Measurements from ENCODE around the gene CFAP299.
A peak's percentile ranks its signal among the peaks of the same experiment; 100 is the strongest.

Gene CFAP299

DNA sequence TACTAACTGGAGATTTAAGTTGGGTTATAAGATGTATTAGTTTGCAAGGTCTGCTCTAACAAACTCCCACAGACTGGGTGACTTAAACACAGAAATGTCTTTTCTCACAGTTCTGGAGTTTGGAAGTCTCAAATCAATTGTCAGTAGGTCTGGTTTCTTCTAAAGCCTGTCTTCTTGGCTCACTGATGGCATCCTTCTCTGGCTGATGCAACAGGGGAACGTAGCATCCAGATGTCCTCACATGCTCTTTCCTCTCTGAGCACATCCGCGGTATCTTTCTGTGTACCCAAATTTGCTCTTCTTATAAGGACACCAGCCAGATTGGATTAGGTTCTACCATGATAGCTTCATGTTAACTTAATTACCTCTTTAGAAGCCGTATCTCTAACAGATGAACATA lies 631.8 kb downstream of the CFAP299 start:
- no peak for DNase-seq

DNA sequence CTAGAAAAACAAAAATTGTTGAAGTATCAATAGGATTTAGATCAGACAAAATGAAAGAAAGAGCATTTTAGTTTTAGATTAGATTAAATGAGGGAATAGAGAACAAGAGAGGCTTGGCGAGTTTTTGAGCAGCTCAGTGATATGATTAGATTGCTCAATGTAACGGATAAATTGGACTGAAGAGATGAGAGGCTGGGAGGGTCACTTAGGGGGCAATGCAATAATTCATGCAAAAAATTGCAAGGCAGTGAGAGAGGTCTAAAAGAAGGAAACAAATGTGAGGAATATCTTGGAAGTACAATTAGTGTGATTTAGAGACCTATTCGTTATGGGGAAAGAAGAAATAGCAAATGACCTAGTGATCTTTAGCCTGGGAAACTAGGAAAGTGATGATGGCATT lies 644.7 kb downstream of the CFAP299 start:
- DNase-seq: no peak

DNA sequence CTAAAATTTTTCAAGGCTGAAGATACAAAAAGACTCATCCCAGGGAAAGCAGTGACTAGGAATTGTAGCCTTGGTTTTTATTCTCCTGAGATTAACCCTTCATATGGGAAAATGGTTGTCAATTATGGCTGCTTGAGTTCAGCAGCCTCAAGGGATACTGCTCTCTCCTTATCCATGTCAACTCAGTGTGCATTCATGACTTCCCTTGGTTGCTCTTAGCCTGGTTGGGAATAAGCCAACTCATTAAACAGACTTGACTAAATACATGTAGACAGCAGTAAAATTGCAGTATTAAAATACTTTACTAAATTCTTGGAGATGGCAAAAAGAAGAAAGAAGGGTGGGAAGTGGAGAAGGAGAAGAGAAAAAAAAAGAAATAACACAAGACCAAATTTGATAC lies 650.5 kb downstream of the CFAP299 start:
- no peak for DNase-seq

DNA sequence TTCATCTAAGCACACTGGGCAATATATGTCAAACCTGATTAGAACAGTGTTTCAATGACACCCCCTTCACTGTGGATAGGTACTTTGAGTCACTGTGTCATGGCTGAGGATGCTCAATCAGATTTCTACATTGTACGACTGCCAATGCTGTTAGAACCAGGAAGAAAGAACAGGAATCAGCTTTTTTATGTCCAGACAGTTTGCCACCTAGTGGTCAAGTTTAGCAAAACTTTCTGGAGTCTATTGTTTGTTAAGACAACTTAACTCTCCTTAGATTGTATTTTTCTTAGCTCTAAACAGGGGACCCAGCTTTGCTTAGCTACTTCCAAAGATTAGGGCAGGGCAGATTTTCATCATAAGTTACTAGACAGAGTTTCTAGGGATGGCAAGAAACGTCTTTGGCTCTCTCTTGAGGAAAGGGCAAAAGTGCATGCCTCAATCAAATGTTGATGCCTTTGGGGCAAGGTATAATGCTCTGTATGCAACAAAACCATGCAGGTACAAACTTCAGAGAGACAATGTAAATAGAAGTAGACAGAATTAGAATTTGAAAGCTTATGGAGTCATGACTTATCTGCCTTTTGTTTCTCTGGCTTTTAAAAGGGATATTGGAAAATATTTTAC lies 654.5 kb downstream of the CFAP299 start:
- DNase-seq: peak; percentile 1

DNA sequence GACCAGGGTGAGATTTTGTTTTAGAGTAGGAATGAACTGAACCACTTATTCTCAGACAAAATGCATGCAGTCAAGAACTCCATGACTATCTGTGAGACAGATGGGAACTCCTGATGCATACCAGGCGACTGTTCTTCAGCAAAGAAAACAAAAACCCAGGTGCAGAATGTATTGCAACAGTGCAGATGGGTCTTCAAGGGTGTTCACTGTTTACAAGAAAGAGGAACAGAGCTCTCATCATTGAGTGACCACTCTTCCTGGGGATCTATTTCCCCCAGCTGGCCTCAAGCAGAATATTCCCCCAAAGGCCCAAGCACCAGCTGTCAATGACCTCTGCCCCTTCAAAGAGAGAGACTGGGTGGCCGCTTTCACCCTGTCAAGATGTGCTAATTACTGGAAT lies 655.3 kb downstream of the CFAP299 start:
- no peak for DNase-seq

DNA sequence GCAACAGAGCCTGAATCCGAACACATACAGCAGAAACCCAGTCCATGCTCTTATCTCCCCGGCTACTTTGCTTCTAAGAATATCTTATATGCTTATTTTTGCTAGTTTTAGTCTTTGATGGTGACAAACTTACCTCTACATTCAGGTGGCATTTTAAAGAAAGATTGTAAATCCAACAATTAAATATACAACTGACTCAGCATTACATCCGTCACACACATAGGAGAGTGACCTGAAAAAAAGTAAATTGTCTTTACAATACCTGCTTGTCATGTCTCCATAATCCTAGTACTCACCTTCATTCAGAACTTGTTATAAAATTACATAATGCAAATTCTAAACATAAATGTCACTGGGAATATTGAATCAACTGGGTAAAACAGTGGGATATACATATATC lies 664.4 kb downstream of the CFAP299 start:
- no peak for DNase-seq

DNA sequence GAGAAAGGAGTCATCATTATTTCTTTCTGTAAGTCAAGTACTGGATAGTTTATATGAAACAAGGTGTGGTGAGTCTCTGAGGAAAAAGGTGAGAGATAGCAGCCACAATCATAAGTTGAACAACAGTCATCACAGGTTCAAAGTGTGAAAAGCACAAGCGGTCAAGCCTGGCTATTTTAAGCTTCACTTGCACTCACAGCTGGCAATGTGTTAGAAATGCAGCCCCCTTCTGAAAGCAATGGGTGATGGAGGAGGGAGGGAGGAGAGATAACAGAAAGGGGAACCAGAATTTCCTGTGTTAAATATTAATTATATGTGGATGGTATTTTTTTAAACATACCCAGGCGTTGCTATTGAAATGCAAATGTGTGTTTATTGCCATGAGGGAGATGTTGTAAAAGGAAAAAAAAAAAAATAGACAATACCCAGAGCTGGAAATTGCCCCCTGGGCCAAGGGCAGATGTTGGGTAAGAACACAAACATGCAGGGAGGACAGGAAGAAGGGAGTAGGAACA lies 668.1 kb downstream of the CFAP299 start:
- no peak for DNase-seq

DNA sequence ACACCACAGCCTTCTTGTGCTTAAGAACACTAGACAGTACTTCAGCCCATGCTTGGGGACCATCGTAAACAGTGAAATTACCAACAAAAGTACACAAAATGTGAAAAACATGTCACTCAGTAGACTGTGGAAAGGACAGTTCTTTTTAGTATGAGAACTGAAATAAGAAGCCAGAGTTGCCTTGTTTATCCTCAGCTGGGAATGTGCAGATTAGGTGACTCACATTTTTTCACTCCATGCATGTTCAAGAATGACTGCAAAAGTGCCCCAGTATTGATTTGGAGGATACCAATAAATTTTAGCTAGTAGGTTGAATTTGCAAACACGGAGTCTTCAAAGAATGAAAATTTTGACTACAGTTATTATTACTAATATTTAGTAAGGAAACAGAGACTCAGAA lies 671.9 kb downstream of the CFAP299 start:
- no peak for DNase-seq
